T follicular helper cell (primary cell): ENCODE data around the gene GLIS1.
"Not testable (repeated sequence)": the region's sequence is repeated elsewhere in the genome, so short reads cannot be mapped to it uniquely, and the experiment has no call there.

ENCODE experiments used
- DNase-seq: peaks from one replicate; pipeline ENCODE4 v3.0.0-alpha.2; 2020; ENCODE audit warnings: low read depth
- total RNA-seq, 2 experiments: gene quantifications; one replicate each; lab custom pipeline; 2026; lab: John Stamatoyannopoulos, UW

Gene GLIS1
- 0 to 0.04 reads per million in 2 experiments for total RNA-seq

- no peak for DNase-seq
These were observed at the start of gene GLIS1 for GRCh38 chr1:53739109-53739681. Gene GLIS1 (minus strand): TSS chr1:53739164. CDS start chr1:53738064, 1,100 bp downstream.

- no peak for DNase-seq
These were observed 48.7 kb upstream of the GLIS1 start for GRCh38 chr1:53787655-53788054.

GRCh38 chr1:53783056-53783455 lies 44.1 kb upstream of the GLIS1 start:
- no peak for DNase-seq

DNA sequence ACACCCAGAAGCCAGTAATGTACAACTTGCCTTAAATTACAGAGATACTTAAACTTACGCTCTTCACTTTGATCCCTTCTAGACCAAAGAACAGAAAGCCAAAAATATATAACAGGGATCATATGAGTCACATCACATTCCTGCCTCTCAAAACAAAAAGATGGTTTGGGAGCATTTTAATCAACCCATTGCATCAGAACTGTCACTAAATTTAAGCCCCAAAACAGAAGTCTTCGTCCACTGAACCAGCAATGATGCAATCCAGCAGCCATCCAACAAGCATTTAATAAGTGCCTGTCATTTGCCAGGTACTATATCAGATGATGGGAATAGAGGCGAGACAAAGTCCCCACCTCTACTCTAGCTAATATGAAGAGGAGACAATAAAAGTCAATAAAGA lies 42.7 kb upstream of the GLIS1 start:
- no peak for DNase-seq

DNA sequence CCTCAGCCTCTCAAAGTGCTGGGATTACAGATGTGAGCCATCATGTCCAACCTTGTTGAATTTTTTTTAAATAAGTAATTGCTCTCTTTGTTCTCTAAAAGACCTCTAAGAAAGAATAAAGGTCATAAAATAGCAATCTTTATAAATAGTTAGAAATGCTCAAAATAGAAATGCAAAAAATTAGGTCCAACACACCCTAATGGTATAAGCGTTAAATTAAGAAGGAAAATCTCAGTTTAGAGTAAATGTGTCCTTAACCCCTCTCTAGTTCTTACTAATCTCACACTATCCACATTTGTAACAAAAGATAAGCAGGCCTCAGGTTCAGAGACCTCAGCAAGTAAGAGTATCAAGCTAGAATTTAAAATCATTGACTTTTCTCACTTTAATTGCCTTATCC lies 38.3 kb upstream of the GLIS1 start:
- no peak for DNase-seq

GRCh38 chr1:53771648-53772047 lies 32.7 kb upstream of the GLIS1 start:
- no peak for DNase-seq

DNA sequence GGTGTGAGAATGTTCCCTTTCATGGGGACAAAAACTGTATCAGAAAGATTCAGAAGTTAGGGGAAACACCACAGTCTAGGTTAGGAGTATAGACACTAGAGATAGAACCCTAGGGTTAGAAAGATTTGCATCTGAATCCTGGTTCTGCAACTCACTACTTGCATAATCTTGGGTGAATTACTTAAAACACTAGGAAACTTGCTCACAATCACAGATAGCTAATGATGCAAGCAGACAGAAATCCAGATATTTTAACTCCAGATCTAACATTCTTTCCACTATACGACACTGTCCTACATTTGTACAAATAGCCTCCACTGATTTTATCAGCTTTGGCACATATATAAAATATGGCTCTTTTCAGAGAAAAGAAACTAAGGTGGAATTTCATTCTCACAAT lies 30.8 kb upstream of the GLIS1 start:
- DNase-seq, result no peak

DNA sequence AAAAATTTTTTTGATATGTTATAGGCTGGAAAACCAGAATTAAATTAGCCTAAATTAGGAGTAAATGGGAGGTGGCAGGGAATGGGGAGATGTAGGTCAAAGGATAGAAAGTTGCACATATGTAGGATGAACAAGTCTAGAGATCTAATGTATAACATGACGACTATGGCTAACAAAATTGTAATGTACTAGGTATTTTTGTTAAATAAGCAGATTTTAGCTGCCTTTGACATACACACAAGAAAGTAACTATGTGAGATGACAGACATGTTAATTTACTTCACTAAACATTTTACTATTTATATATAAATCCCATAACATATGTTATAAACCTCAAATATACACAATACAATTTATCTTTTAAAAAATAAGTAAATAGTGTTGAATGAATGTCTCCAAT lies 30.2 kb upstream of the GLIS1 start:
- no peak for DNase-seq

DNA sequence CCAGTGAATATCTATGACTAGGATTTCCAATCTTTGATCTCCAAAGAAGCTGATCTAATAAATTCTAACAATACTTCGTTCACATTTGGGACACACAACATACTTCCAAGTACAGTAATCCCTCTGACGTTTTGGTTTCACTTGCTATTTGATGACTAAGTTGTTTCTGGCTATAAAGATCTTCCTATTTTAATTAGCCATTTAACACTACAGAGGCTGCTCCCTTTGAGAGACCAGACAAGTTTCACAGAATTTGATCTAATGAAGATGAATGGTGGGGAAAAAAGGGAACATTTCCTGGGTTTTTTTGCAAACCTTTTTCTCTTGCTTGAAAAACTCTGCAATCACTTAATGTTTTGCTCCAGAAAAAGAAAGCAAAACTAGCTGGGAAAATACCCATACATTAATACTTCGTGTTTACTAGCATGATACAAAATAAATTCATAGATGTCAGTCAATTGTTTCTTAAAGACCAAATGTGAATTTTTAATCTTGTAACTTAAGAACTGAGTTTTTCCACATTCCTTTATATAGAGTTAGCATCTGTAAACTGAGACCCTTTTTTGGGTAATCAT lies 28.0 kb upstream of the GLIS1 start:
- no peak for DNase-seq

GRCh38 chr1:53766194-53766742 lies 27.3 kb upstream of the GLIS1 start:
- no peak for DNase-seq

DNA sequence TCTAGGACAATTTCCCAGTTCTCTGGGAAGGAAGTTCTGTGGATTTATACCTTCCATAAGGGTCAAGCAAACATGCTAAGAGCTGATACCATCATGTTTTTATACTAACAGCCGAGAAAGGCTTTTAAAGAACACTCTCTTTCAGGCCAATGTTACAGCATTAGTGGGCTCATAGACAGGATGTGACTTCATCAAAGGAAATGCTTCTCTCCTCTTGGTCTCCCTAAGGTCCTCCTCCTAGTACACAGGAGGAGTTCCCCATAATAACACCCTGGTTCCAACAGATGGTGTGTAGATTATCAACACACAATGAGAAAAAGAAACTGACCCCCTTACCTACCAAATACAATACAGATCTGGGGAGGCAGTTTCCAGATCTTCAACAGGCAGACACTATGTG lies 26.7 kb upstream of the GLIS1 start:
- DNase-seq, result no peak

DNA sequence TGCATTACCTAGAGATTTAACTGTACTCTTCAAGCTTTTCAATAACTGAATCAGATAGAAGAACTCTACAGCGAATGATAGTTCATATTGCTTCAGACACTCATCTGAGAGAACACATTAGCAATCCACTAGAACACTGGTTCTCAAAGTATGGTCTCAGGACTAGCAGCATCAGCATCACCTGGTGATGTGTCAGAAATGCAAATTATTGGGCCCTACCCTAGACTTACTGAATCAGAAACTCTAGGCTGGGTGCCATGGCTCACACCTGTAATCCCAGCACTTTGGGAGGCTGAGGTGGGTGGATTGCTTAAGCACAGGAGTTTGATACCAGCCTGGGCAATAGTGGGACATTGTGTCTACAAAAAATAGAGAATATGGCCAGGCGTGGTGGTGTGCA lies 24.9 kb upstream of the GLIS1 start:
- no peak for DNase-seq

GRCh38 chr1:53763461-53763860 lies 24.5 kb upstream of the GLIS1 start:
- DNase-seq, result no peak

DNA sequence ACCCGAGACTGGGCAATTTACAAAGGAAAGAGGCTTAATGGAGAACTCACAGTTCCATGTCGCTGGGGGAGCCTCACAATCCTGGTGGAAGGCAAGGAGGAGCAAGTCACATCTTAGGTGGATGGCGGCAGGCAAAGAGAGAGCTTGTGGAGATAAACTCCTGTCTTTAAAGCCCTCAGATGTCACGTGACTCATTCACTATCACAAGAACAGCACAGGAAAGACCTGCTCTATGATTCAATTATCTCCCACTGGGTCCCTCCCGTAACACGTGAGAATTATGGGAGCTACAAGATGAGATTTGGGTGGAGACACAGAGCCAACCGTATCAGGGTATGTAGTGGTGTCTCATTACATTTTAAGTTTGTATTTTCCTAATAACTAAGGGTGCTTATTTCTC lies 21.5 kb upstream of the GLIS1 start:
- not testable (repeated sequence) for DNase-seq

DNA sequence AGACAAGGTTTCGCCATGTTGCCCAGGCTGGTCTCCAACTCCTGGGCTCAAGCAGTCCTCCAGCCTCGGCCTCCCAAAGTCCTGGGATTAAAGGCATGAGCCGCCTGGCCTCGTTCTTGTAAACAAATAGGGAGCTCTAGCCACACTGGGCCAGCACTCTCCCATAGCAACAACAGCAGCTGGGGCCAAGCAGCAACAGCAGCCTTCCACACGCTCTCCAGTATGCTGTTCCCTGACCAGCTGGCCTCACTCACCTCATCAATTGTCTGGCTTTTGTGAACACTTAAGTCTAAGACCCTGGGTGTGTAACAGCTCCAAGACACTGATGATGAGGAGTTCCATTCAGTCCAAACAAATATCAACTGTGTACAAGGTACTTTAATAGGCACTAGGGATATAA lies 16.9 kb upstream of the GLIS1 start:
- DNase-seq, result no peak

DNA sequence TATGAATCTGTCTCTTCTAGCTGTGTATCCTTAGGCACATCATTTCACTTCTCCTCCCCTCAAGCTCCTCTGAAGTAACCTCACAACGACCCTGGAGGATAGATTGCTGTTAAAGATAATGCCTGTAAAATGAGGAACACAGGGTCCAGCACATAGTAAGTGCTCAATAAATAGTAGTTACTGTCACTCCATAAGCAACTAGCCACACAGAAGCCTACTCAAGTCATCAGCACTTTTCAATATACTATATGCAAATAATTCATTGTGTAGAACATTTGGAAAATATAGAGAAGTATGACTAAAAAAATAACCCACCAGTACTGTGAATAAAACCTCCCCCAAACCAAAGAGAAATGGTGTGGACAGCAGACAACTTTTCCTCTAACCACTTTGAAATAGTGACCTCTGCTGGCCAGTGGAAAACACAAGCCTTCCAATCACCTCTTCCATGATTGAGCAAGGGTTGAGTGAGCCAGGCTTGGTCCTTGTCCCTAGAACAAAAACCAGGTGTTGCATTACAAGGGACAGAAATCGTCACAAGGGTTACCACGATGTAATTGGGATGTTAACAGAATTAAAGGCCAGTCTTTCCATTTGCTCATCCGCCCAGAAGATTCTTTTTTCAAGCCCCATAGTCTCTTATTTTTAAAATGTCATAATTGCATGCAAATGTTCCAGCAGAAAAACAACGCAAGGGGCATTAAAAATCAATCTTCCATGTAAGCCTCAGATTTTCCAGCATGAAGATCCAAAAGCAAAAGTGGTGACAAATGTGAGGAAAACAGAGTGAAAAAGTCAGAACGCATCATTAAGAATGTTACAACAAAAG lies 15.7 kb upstream of the GLIS1 start:
- no peak for DNase-seq

DNA sequence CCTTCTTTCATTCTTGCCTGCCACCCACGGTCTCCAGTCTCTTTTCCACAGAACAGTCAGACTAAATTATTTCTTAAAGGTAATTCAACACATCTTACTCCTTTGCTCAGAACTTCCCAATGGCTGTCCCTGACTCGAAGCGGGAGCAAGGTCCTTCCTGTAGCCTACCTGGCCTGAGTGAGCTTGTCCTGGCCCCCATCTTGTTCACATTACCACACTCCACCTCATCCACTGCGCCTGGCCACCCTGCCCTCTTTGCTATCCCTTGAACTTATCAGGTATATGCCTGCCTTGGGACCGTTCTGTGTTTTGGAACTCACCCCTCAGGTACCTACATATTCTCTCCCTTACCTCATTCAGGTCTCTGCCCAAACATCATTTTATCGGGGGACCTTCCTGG lies 13.3 kb upstream of the GLIS1 start:
- no peak for DNase-seq

DNA sequence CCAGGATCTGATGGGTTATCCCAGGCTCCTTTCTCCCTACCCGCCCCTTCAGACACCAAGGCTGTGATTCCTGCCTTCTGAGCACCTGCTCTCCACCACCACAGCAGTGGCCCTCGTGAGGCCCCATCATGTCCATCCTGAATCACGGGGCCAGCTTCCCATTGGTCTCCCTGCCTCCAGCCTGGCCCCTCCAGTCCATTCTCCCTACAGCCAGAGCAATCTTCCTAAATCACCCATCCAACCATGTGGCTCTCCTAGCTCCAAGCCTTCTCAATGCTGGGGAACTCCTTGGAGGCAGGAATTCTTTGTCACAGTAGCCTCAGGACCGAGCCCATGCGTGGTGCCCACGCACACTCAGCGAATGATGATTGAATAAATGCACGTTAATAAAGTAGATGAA lies 8.9 kb upstream of the GLIS1 start:
- DNase-seq, result no peak

- no peak for DNase-seq
These were observed 1.7 kb upstream of the GLIS1 start for GRCh38 chr1:53740621-53741105.

- DNase-seq, result no peak
These were observed 507 bp downstream of the GLIS1 start for GRCh38 chr1:53738205-53739108.

DNA sequence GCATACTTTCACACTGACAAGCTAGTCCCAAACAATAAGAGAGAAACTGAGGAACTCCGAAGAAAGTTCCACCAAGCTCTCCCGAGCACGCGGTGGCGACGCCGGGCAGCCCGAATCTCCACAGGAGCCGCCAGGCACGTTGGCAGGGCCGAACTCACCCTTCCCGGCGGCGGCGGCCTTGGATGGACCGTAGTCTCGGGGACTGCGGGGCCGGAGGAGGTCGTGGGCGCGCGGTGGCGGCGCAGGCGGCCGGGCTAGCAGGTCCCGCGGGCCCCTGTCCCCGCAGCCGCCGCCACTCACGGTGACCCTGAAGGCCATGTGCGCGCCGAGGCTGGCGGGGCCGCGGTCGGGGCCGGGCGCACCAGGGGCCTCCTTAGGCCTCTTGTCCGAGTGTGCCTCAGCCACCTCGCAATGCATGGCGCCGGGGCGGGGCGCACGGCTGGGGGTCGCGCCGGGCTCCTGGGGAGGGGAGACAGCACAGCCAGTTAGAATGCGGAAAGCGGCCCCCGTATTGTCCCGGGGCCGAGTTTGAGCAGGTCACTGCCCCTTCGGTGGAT lies 1.2 kb downstream of the GLIS1 start:
- DNase-seq, result no peak

- DNase-seq, result no peak
These were observed 2.7 kb downstream of the GLIS1 start for GRCh38 chr1:53736290-53736689.
